Dermis blood vessel endothelial cell (primary cell): ENCODE measurements around the gene FHIT. TPM values are rescaled to one million over a fixed set of nuclear protein-coding genes. Genes with fewer than 3 reads are reported as not detected.

Experiments used
- DNase-seq: peaks from one replicate; pipeline ENCODE4 v3.0.0; 2010
- total RNA-seq: library from RNA; depleted of rRNA; stranded (reverse); fragments of >200 nt; gene quantifications from 2 replicates; pipeline ENCODE4 v1.2.3, GENCODE V29; 2014

The FHIT gene
- total RNA-seq, 1 donor from 2014 or later: 0.51 TPM

DNA sequence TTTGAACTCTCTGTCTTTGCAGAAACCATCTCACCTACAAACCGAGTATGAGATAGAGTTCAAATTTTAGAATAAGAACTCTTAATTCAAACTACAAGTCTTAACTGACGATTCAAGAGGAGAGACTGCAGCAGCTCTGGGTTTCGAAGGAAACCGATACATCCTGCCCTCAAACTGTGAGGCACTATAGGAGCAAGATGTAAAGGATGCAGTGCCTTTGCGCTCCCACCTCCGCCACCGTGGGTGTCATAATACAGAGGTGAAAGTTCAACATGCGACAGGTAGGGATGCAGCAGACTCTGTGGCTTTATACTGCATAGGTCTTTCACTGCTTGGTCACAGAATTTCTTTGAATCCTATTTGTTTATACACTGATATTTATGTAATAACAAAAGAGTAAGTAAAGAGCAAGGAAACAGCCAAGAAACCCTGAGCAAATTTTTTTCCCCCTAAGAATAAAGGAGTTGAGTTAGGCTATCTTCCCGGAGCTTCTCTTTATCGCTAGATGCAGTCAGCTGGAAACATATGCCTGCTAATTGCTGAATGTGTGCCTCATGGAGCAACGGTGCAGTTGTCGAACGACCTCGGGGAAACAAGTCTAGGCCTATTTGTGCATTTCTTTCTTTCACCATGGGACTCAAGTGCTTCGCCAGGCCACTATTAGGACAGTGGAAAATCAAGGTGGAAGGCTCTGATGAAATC is 1103.9 kb downstream of the FHIT start:
- no peak for DNase-seq

DNA sequence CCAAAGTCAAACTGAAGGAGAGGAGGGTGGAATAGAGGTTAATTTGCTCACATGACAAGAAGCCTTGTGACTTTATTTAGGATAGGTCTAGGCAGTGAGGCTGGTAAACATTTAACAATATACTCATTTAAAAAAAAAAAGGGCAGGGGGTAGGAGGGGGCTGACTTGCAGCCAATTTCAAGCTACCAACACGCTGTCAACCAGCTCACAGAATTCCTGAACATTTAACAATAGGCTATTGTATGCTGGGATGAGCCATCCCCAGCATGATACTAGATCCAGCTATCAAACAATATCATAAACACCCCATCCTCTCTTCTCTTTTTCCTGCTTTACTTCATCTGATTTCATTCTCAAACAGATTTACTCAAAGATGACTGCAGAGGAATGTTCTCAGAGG is 1105.1 kb downstream of the FHIT start:
- no peak for DNase-seq

DNA sequence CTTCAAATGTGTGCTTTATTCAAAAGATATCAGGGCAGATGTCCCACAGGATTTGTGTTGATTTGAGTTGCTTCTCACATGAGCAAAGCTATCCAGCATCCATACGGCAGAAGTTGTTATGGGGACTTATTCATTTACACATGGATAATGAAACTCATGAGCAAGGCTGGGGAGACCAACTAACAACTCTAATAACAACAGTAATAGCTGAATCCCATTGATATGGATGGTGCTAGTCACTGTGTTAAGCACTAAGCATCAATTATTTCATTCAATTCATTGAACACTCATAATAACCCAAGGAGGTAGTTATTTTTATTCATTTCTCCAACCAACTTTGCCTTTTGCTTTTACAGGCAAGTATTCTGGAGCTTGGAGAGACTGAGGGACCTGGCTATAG is 1107.2 kb downstream of the FHIT start:
- no peak for DNase-seq

DNA sequence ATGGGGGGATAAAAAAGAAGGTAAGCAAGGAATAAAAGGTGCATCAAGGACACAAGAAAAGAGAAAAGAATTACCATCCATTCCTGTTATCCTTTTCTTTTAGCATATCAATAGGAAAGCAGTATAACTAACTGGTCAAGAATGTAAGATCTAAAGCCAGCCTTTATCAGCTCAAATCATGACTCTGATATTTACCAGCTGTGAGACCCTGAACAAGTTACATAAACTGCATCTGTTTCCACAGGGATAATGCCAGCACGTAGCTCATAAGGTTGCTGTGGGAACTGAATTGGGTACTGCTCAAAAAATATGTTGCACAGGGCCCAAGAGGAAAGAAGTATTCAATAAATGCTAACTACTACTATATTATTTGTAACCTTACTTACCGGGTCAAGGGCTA is 1109.2 kb downstream of the FHIT start:
- DNase-seq: no peak

DNA sequence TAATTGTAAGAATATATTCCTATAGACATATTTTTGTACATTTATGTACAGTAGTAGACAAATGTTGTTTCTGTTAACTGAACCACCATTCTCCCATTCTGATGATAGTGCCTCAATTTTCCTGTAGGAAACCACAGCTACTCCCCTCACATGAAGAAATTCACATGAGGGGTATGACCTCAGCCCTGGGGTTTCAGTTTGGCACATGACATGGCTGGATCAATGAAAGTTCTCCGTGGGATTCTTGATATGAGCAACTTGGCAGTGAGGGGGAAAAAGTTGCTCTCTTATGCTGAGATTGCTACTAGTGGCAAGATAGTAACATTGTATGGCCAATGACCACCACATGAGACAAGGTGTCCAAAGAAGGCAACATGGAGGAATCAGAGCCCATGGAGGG is 1111.1 kb downstream of the FHIT start:
- no peak for DNase-seq

DNA sequence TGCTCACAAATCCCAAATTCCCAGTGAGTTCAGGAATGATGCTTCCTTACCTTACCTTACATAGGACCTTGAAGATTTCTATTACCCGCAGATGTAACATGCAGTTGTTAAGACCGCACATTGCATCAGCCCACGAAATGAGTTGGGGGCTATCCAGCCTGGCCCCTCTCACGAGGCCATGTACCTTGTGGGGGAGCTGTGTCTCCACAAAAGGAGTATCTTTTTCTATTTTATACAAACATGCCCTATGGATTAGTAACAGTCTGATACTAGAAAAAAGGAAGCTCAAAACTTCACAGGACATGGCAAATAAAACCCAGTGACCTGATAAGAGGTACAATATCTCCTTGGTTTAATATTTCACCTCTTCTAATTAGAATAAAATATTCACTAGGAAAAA is 1114.7 kb downstream of the FHIT start:
- DNase-seq: no peak

DNA sequence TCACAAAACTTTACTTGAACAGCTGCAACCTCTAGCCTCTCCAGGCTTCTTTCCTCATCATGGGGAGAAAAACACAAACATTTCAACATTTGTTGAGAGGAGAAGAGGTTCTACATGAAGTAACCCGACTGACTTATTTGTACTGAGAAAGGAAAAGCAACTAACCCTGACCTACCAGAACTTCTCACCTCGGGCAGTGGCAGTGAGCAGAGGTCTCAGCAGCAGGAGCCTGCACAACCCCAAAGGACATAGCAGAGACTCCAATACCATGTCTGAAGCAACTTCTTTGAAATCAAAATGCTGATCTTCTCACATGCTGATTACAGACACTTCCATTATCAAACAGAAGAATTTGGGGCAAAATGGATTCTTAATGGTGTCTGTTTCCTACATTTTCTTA is 1115.8 kb downstream of the FHIT start:
- no peak for DNase-seq

DNA sequence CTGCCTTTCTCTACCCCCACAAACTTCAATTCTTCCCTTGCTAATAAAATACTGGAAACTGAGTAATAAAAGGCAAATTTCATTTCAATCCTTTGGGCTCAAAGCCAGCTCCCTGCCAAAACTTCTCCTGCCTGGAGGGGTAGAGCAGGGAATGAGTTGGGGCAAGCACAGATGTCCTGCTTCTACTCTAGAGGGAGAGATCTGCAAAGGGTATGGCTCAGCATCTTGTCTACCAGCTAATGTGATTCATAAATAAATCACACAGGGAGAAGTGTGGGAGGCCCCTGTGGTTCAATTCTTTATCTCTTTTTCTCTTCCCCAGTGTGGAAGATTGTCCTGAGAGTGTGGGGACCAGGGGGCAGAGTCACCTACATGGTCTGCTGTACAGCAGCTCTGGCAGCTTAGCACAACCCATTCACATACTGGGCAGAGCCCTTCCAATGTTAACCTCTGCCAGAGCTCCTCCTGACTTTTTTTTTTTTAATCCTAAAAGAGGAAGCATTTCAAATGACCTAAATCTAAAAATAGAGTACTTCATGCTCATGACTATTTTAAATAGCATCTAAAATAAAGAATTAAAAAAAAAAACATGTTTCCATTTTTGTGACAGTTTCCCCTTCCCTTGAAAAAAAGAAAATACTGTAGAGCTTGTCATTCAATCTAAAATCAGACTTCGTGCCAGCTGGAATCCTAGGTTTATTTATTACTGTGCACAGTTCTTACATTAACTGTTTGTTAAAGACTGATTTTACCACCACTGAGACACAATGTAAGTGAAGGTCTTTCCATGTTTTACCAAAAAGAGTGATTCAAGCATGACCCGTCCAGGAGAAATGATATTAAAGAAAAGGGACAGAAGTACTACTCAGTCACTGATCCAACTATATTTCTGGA is 1117.7 kb downstream of the FHIT start:
- no peak for DNase-seq

DNA sequence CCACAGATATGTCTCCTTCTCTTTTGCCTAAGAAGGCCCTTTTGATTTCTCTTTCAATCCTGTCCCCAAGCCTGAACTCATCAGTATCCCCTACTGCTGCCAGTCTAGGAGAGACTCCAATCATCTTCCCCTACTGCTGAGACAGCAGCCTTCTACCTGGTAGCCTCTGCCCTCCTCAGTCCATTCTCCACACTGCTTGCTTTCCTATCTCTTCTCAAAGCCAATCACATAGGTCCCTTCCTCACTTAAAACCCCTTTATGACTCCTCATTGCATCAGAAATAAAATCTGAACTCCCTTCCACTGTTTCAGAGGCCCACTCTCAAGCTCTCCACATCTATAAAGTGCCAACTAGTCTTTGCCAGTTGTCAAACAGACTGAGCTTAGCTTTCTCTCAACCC is 1119.6 kb downstream of the FHIT start:
- DNase-seq: no peak

DNA sequence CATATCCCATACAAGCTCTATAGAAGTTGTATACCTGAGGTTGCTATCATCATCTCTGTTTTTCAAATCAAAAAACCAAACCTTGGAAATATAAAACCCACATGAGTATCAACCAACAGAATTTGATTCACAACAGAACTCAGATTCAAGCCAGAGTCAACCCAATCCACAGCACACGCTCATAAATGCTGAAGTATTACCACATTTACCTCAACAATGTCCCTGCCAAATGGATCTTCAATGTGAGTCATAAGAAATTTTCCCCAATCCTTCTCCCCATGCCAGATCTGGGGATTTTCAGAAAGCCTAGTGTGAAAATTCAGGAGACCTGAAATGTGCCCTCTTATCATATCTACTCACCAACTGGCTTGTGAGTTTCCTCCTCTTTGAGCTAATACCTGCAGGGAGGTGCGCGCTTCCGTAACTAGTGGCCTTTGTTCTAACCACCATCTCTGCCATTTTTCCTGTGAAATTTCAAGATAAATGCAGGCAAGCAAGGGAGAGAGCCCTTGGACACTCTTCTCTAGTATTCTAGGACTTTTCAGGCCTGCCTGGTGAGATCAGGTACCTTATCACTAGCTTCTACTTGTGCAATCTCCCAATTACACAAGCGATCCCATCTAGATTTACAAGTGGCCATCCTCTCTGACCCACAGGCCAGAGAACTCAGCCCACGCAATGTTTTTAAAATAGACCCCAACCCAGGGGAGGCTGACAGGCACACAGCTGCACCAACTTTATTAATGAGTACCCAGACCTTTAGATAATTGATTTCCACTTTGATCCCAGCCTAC is 1124.5 kb downstream of the FHIT start:
- DNase-seq: no peak

DNA sequence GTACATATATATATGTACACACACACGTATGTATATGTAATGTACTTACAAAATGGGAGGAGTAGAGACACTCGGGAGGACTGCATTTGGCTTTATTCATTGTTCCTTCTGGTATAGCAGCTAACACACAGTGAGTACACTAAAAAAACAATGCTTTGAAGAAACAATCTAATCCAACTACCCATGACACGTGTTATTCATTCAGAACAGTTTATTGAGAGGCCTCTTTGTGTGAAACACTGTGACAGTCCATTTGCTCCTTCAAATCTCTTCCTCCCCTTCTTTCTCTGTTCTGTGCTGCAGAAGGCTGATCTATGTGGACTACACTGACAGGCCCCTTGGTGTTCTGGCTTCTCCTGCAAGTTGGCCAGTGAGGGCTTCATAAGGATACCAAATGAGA is 1125.6 kb downstream of the FHIT start:
- DNase-seq: no peak

DNA sequence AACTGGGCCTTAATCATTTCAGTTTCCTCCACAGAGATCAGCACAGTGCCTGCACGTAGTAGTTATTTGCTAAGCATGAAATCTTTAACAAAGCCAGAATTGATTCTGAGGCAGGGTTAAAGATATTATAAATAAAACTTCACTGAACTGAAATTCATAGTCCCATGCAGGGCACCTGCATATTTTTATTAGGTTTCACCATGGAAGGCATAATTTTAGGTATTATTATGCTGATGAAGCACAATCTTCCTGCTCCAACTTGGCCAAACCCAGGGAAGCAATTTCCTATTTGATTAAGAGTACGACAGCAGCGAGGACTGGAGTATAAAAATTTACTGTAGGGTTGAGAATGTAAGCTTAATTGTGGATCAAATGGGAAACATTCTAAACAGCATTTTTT is 1131.0 kb downstream of the FHIT start:
- no peak for DNase-seq

DNA sequence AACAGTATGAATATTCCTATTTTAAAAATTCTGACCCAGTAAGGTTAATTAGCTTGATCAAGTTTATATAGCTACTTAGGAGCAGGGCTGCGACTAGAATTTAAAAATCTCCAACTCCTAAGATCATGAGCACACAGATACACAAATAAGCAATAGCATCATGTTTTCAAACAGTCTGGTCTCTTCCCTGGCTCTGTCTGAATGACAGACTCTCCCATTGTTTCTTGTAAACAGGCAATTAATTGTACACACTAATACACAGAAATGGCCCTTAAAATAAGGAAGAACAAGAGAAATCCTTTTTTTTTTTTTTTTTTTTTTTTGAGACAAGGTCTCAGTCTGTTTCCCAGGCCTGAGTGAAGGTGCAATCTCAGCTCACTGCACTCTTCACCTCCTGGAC is 1137.1 kb downstream of the FHIT start:
- no peak for DNase-seq

DNA sequence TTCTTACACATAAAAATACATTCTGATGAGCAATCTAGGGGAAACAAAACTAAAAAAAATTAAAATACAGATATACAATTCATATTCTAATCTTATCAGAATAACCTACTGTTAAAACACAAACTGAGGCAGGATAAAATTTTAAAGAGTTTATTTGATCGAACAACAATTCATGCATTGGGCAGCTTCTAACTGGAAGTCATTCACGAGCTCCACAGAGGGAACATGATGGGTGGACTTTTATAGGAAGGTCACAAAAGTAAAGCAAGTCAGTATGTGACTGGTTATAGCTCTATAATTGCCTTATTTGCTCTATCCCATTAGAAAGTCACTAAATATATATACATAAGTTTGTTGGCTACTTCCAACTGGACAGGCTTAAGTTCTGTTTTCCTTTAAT is 1144.0 kb downstream of the FHIT start:
- no peak for DNase-seq

DNA sequence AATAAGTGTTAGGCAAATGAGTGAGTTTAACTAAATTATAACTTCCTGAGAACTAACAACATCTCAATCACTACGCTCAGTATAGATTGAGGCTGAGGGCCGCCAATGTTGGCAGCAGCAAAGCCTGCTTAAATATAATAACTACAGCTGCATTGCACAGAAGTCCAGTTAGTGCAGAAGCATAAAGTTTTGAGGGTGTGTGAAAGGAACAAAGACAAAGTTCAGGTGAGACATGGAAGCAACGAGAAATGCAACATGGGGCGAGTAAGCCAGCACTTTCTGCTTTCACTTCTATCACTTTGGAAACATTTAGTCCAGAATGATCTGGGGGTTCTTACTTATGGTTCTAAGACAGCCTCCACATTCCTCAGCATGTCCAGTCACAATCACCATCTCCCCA is 1149.1 kb downstream of the FHIT start:
- no peak for DNase-seq

DNA sequence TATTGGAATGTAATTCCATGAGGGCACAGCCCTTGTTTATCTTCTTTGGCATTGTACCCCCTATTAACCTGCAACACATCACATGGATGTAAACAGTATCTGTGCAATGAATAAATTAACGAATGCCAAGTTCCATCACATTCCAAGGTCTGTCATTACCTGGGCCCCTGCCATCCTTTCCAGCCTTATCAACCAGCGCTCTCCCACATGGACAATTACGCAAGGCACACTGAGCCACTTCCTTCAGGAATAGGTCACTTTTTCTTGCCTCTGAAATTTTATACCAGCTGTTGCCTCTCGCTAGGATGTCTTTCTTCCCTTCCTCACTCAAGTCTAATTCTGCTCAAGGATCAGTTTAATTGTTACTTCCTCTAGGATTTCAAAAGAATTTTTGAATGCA is 1149.6 kb downstream of the FHIT start:
- no peak for DNase-seq

DNA sequence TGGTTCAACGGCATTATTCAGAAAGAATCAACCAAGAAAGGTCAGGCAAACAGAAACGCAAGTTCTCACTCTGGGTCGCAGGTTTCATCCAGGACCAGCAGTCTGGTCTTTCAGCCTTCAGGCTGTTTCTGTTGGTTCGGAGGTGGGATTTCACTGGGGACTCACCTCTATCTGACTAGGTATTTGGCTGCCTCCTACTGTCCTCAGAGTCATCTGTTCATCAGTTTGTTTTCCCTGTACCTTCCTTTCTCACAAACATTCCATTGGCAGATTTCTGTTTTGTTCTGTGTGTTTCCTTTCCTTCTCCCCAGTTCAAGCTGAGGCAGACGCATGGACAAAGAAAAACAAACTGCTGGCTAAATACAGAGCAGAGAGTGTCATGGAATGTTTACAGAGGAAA is 1154.8 kb downstream of the FHIT start:
- no peak for DNase-seq

DNA sequence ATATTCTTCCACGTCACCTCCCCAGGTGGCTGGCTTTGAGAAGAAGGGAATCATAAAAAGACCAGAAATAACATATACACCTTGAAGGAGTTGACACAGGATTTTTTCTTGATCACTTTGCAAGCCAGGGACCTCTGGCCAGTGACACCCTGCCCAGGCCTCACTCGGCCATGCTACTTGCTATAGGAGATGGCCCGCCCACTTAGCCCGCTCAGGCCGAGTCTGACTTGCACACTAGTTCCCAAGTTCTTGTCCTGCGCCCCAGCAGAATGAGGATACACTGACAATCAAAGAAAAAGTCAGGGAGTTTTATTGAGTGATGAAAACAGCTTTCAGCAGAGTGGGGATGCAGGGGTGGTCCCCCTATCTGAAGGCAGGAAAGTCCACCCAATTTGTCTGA is 1155.3 kb downstream of the FHIT start:
- DNase-seq: no peak

DNA sequence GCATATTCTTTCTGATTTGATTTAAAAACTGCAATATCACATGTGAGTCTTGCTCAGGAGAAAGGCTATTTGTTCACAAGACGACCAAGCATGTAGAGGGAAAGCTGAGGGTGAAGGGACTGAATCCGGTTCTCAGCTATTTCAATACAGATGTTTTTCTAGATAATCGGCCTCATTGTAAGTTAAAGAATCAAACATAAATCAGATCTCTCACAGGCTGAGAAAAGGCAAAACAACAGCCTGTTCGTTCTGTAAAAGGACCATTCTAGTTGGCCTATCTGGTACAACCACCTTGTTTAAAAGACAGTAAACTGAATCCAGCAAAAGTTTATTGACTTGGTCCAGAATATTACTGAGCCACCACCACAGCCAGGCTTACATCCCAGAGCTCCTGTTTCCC is 1155.7 kb downstream of the FHIT start:
- DNase-seq: no peak

DNA sequence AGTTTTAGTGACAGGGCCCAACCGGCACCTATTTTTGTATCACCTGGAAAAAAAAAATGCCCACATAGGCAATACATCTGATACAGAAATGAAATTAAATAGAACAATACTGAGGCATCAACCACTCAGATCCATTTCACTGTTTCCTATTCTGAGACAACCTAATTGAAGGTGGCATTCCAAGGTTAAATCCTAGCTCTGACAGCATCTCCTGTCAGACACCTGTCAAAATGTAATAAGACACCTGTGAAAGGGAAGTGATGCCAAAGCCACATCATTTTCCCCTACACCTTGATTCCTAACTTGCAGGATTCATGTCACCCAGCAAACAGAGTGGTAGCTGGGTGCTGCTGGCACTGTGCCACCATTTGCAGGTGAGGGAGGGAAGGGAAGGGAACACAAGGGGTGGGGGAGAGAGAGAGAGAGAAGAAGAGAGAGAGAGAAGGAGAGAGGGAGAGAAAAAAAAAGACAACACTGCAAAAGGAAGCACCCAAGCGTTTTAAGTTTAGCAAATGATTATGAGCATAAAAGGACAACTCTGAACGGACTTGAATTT is 1156.8 kb downstream of the FHIT start:
- no peak for DNase-seq

DNA sequence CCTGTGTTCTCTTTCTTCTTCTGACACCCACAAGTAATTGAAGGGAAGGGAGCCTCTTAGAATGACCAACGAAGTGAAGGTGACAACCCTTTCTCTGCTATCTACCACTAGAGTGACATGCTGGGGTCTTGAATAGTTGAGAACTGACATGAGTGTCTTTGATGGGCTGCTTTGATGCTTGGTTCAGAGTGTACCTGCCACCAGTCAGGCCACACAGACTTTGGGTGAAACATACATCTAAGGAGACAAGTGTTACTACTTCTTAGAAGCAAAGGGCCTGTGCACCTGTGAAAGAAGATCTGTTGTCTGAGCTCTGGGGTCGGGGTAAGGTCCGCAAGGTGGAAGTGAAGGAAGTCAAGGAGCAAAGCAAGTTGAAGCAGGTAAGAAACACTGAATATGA is 1160.7 kb downstream of the FHIT start:
- no peak for DNase-seq

DNA sequence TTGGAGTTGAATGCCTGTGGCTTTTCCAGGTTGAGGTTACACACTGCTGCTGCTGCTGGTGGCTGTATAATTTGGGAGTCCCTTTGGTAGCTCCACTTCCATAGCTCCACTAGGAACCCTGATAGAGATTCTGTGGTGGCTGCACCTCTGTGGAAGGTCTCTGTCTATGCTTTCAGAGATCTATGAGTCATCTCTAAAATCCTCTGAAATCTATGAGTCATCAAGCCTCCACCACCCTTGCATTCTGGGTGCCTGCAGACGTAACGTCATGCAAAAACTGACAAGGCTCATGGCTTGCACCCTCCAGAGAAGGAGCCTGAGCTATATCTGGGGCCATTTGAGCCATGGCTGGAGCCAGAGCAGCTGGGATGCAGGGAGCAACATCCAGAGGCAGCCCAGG is 1164.4 kb downstream of the FHIT start:
- no peak for DNase-seq

DNA sequence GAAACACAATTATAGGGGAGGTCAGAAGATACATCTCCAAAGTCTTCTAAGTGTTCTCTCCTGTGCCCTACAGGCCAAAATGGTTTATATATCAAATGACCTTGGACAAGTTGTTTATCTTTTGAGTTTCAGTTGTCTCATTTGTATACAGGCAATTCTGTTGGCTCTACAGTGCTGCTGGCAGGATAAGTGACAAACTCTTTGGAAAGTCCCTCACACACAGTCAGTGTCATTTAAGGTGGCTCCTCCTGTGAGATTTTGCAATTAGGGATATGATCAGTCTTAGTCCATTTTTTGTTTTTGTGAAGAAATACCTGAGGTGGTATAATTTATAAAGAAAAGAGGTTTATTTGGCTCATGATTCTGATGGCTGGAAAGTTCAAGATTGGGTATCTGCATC is 1165.6 kb downstream of the FHIT start:
- no peak for DNase-seq
